NCI-H2171 treated with DMSO at 0.1 percent for 48 hours (cell line): ENCODE data around the gene ZNF718.
"Not testable (repeated sequence)": the region's sequence is repeated elsewhere in the genome, so short reads cannot be mapped to it uniquely, and the experiment has no call there.

Source experiments
- DNase-seq: peaks from one replicate; lab custom pipeline; 2025; lab: John Stamatoyannopoulos, UW

Gene ZNF718

GRCh38 chr4:161496-162284, 37.4 kb downstream of the ZNF718 start:
- no peak for DNase-seq

GRCh38 chr4:169640-170039, 45.3 kb downstream of the ZNF718 start:
- not testable (repeated sequence) for DNase-seq

GRCh38 chr4:171318-171717, 47.0 kb downstream of the ZNF718 start:
- DNase-seq = not testable (repeated sequence)

- no peak for DNase-seq
Observed at GRCh38 chr4:173666-174314, 49.5 kb downstream of the ZNF718 start.

GRCh38 chr4:175986-176385, 51.7 kb downstream of the ZNF718 start:
- no peak for DNase-seq

GRCh38 chr4:176995-177394, 52.7 kb downstream of the ZNF718 start:
- no peak for DNase-seq

- not testable (repeated sequence) for DNase-seq
Observed at GRCh38 chr4:182225-182624, 57.9 kb downstream of the ZNF718 start.

GRCh38 chr4:188091-188490, 63.8 kb downstream of the ZNF718 start:
- DNase-seq = no peak

GRCh38 chr4:195159-195558, 70.9 kb downstream of the ZNF718 start:
- peak; percentile 3 for DNase-seq

GRCh38 chr4:200936-201335, 76.6 kb downstream of the ZNF718 start:
- no peak for DNase-seq

GRCh38 chr4:202822-203221, 78.5 kb downstream of the ZNF718 start:
- not testable (repeated sequence) for DNase-seq

- no peak for DNase-seq
Observed at GRCh38 chr4:205097-205756, 80.9 kb downstream of the ZNF718 start.

GRCh38 chr4:206054-206453, 81.8 kb downstream of the ZNF718 start:
- DNase-seq = no peak

GRCh38 chr4:208416-209096, 84.3 kb downstream of the ZNF718 start:
- not testable (repeated sequence) for DNase-seq

GRCh38 chr4:211033-211511, 86.8 kb downstream of the ZNF718 start:
- DNase-seq = no peak

GRCh38 chr4:212438-213188, 88.3 kb downstream of the ZNF718 start:
- DNase-seq = no peak

- DNase-seq = not testable (repeated sequence)
Observed at GRCh38 chr4:213189-213535, 88.9 kb downstream of the ZNF718 start.
